Neural progenitor cell (in vitro differentiated cells): ENCODE measurements around the gene WDR74.

ENCODE experiments used
- EZH2 ChIP-seq: fragments of 200-600 bp; sonication (generic); IDR thresholded peaks from 2 replicates; pipeline ENCODE4 v1.6.1; 2017; ENCODE audit warnings: antibody characterized with exemption, mild to moderate bottlenecking, moderate library complexity
- EZH2phosphoT487 ChIP-seq: fragments of 200-600 bp; sonication (generic); IDR thresholded peaks from 2 replicates; pipeline ENCODE4 v1.6.1; 2017; ENCODE audit warnings: antibody characterized with exemption
- TF ChIP-seq, protein P1 (sequence below): fragments of 200-600 bp; sonication (generic); IDR thresholded peaks from 2 replicates; pipeline ENCODE4 v1.5.1; 2017; ENCODE audit warnings: antibody characterized with exemption, mild to moderate bottlenecking

DNA sequence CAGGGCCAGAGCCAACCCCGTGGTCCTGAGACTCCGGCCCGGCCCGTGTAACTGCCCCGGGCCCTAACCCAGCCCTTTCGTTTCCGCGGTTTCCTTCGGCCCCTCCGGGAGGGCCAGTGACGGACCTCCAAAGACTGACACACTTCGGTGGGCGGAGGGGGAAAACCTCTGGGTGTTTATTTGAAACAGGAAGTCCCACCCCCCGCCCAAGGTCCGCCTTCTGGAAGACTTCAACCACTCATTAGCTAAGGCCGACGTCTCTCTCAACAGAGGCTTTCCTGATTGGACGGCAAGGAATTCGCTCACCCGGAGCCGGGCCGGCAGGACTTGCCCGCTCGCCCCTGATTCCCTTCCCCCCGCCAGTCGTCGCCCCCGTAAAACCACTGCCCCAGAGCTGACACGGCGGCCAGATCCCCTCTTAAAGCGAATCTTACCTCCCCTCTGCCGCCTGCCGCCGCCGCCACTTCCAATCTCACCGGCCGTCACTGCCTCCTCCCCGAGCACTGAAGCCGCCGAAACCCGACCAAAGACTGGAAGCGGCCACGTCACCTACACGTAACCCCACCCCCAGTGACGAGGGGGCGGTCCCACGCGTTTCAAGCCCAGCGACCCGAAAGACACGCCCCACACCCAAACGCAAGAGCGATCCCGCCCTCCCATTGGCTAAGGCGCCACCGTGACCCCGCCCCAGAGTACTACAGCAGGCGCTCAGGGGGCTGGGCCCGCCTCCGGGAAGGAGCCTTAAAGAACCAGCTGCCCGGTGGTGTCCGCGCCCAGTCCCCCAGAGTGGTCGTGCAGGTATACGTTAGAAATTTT, 7.7 kb downstream of the WDR74 start, which contains the start of gene STX5:
- TF ChIP-seq, protein P1, sequence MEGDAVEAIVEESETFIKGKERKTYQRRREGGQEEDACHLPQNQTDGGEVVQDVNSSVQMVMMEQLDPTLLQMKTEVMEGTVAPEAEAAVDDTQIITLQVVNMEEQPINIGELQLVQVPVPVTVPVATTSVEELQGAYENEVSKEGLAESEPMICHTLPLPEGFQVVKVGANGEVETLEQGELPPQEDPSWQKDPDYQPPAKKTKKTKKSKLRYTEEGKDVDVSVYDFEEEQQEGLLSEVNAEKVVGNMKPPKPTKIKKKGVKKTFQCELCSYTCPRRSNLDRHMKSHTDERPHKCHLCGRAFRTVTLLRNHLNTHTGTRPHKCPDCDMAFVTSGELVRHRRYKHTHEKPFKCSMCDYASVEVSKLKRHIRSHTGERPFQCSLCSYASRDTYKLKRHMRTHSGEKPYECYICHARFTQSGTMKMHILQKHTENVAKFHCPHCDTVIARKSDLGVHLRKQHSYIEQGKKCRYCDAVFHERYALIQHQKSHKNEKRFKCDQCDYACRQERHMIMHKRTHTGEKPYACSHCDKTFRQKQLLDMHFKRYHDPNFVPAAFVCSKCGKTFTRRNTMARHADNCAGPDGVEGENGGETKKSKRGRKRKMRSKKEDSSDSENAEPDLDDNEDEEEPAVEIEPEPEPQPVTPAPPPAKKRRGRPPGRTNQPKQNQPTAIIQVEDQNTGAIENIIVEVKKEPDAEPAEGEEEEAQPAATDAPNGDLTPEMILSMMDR: no peak
- TF ChIP-seq EZH2 (no peak), EZH2phosphoT487 (no peak)
